Fibroblast of lung (primary cell): Measurements from ENCODE around the gene CDC25A. TPM values are rescaled to one million over a fixed set of nuclear protein-coding genes. Genes with fewer than 3 reads are reported as not detected.

Source experiments
- DNase-seq, 2 donors: peaks; one replicate each; pipeline versions ENCODE4 v3.0.0 to v3.0.0-alpha.2; 2010; ENCODE audit warnings: low read depth in 2 of 2
- H2AFZ ChIP-seq: 2 replicates; pipeline ENCODE4 v1.5.1; 2012; ENCODE audit warnings: low read length, control low read depth, inconsistent platforms
- H3K27ac ChIP-seq: 2 replicates; pipeline ENCODE4 v1.5.1; 2011; ENCODE audit warnings: low read length, control low read depth; ENCODE audit not compliant: insufficient read depth
- H3K27me3 ChIP-seq: 2 replicates; pipeline ENCODE4 v1.5.1; 2011; ENCODE audit warnings: mild to moderate bottlenecking, low read length; ENCODE audit not compliant: control insufficient read depth, insufficient read depth
- H3K36me3 ChIP-seq: 2 replicates; pipeline ENCODE4 v1.5.1; 2011; ENCODE audit warnings: low read length; ENCODE audit not compliant: control insufficient read depth, insufficient read depth
- H3K4me1 ChIP-seq: 2 replicates; pipeline ENCODE4 v1.5.1; 2011; ENCODE audit warnings: low read length; ENCODE audit not compliant: control insufficient read depth, insufficient read depth; ENCODE audit errors: extremely low read depth
- H3K4me2 ChIP-seq: 2 replicates; pipeline ENCODE4 v1.5.1; 2011; ENCODE audit warnings: low read length, control low read depth; ENCODE audit not compliant: insufficient read depth; ENCODE audit errors: extremely low read depth
- H3K4me3 ChIP-seq, 4 experiments: fragments of 200-600 bp in 1 of 4; sonication (generic) in 1 of 4; replicated peaks in 1 of 4; 2 replicates each; pipeline ENCODE4 v1.5.1; 2011 to 2016; ENCODE audit warnings: low read length in 4 of 4, low read depth in 3 of 4, mild to moderate bottlenecking in 3 of 4, control low read depth in 2 of 4, inconsistent platforms in 1 of 4, mixed read lengths in 1 of 4; ENCODE audit not compliant: insufficient read depth in 1 of 4; ENCODE audit errors: control extremely low read depth in 1 of 4
- H3K79me2 ChIP-seq: 2 replicates; pipeline ENCODE4 v1.5.1; 2012; ENCODE audit warnings: mild to moderate bottlenecking, low read length, inconsistent platforms; ENCODE audit not compliant: control insufficient read depth, insufficient read depth
- H3K9ac ChIP-seq: 2 replicates; pipeline ENCODE4 v1.5.1; 2011; ENCODE audit warnings: mild to moderate bottlenecking, low read length, control low read depth; ENCODE audit not compliant: insufficient read depth
- H3K9me3 ChIP-seq: 2 replicates; pipeline ENCODE4 v1.5.1; 2012; ENCODE audit warnings: low read depth, low read length; ENCODE audit not compliant: control insufficient read depth, insufficient read depth
- H4K20me1 ChIP-seq: 2 replicates; pipeline ENCODE4 v1.5.1; 2011; ENCODE audit warnings: low read length; ENCODE audit not compliant: control insufficient read depth, insufficient read depth; ENCODE audit errors: extremely low read depth
- EZH2 ChIP-seq: IDR thresholded peaks from 2 replicates; pipeline ENCODE4 v1.5.1; 2012; ENCODE audit warnings: low read length, control low read depth, mild to moderate bottlenecking; ENCODE audit errors: missing control alignments
- polyA plus RNA-seq, 2 donors: library from polyadenylated mRNA; depleted of rRNA in 1 of 2; stranded (reverse) in 1 of 2; unstranded in 1 of 2; fragments of >200 nt; gene quantifications; 2 replicates each; pipeline ENCODE4 v1.2.1, GENCODE V29; 2011 to 2012; ENCODE audit warnings: missing spikeins in 1 of 2
- total RNA-seq: library from RNA; depleted of rRNA; stranded (reverse); fragments of >200 nt; gene quantifications from 2 replicates; pipeline ENCODE4 v1.2.1, GENCODE V29; 2014
- TF ChIP-seq, protein P1 (sequence below), 2 donors: IDR thresholded peaks in 1 of 2; conservative IDR thresholded peaks in 1 of 2; 1 replicate in 1 of 2; 2 replicates in 1 of 2; pipeline ENCODE4 v1.5.1; 2011 to 2012; ENCODE audit warnings: low read length in 2 of 2, control low read depth in 1 of 2, inconsistent platforms in 1 of 2, low read depth in 1 of 2, mild to moderate bottlenecking in 1 of 2

The CDC25A gene
- total and polyA plus RNA-seq, 2 donors (not counting 1 experiment from before 2014, with no cell fraction given): 1.3 to 3.1 TPM

DNA sequence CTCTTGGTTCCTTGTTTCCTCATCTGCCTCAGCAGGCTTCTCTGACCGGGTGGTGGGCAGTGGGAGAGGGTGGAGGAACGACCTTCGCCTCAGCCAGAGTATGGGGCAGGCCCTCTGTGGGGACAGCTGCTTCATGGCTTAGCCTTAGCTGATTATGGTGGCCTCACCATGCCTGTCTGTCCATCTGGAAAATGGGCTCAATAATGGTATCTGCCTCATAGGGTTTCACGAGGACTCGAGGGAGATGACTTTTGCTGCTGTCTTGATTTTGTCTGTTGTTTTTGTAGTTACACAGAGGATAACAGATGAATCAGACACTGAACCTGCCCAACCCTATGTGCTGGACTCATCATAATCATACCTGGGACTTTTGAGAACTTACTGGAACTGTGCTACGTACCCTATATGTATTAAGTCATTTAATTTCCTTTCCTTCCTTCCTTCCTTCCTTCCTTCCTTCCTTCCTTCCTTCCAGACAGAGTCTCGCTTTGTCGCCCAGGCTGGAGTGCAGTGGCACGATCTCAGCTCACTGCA, 46.5 kb downstream of the CDC25A start:
- Histone ChIP-seq H3K4me3 (no peak overlapping the region), H4K20me1 (no peaks in the 10 kb centered on the region), H3K9ac (no peak overlapping the region), H3K27me3 (no peaks in the 10 kb centered on the region), H3K27ac (no peak overlapping the region), H3K4me1 (no peaks in the 10 kb centered on the region), H2AFZ (no peak overlapping the region), H3K4me2 (no peak overlapping the region), H3K79me2 (no peaks in the 10 kb centered on the region), H3K36me3 (no peaks in the 10 kb centered on the region), H3K9me3 (no peaks in the 10 kb centered on the region)
- TF ChIP-seq, protein P1, sequence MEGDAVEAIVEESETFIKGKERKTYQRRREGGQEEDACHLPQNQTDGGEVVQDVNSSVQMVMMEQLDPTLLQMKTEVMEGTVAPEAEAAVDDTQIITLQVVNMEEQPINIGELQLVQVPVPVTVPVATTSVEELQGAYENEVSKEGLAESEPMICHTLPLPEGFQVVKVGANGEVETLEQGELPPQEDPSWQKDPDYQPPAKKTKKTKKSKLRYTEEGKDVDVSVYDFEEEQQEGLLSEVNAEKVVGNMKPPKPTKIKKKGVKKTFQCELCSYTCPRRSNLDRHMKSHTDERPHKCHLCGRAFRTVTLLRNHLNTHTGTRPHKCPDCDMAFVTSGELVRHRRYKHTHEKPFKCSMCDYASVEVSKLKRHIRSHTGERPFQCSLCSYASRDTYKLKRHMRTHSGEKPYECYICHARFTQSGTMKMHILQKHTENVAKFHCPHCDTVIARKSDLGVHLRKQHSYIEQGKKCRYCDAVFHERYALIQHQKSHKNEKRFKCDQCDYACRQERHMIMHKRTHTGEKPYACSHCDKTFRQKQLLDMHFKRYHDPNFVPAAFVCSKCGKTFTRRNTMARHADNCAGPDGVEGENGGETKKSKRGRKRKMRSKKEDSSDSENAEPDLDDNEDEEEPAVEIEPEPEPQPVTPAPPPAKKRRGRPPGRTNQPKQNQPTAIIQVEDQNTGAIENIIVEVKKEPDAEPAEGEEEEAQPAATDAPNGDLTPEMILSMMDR (conservative IDR thresholded peaks at IDR 0.05 in 1 of 2, IDR thresholded peaks at IDR 0.05 in 1 of 2; ENCODE audit: low read depth in 1 of 2, low read length in 2 of 2): no peak
- no peak for TF ChIP-seq EZH2
- DNase-seq: no peak

DNA sequence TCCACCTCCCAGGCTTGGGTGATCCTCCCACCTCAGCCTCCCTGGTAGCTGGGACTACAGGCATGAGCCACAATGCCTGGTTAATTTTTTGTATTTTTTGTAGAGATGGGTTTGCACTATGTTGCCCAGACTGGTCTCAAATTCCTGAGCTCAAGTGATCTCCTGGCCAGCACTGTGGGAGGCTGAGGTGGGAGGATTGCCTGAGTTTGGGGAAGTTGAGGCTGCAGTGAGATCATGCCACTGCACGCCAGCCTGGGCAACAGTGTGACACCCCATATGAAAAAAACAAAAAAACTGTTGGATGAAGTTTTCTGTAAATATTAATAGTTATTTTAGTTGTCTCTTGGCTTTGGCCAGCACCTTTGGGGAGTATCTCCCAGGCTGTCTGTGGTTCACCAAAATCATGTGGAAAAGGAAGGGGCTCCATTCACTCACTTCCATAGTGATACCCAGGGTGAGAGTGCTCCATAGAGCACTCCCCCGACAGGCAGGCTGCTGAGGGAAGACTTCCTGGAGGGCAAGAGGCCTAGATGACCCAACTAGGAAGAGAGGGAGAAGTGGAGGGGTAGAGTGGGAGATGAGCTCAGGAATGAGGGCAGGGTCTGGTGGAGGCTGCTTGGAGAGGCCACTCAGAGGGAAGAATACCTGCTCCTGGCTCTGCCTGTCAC, 47.1 kb downstream of the CDC25A start:
- H3K79me2 ChIP-seq: no peaks in the 10 kb centered on the region
- no peak overlapping the region for H3K9ac ChIP-seq
- no peak overlapping the region for H3K4me2 ChIP-seq
- no peaks in the 10 kb centered on the region for H3K4me1 ChIP-seq
- TF ChIP-seq, protein P1 (conservative IDR thresholded peaks at IDR 0.05 in 1 of 2, IDR thresholded peaks at IDR 0.05 in 1 of 2; ENCODE audit: low read depth in 1 of 2, low read length in 2 of 2): no peak
- TF ChIP-seq EZH2: no peak
- H3K9me3 ChIP-seq: no peaks in the 10 kb centered on the region
- H4K20me1 ChIP-seq: no peaks in the 10 kb centered on the region
- H3K27me3 ChIP-seq: no peaks in the 10 kb centered on the region
- H3K27ac ChIP-seq: no peak overlapping the region
- H2AFZ ChIP-seq: no peak overlapping the region
- no peak for DNase-seq
- no peak overlapping the region for H3K4me3 ChIP-seq
- no peaks in the 10 kb centered on the region for H3K36me3 ChIP-seq

DNA sequence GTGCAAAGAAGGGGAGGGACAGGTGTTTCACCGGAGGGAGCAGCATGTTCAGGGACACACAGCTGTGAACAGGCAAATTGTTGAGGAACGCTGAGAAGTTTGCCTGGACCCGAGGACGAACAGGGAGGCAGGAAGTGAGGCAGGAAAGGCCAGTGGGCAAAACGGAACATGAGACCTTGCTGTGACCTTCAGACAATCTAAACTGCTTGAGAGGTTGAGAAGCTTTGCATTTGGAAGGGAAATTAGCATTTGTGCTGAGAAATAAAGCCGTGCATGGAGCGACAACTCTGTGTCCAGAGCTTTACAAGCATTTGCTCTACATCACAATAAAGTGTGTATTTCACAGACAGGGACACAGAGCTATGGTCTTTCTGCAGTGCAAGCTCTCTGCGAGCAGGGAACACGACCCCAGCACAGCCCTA, 47.9 kb downstream of the CDC25A start:
- Histone ChIP-seq H3K9me3 (no peaks in the 10 kb centered on the region), H3K4me2 (no peak overlapping the region), H2AFZ (peak overlapping the region; percentile 50), H3K4me1 (no peaks in the 10 kb centered on the region), H3K36me3 (no peaks in the 10 kb centered on the region), H4K20me1 (no peaks in the 10 kb centered on the region), H3K27ac (no peak overlapping the region), H3K27me3 (no peaks in the 10 kb centered on the region), H3K9ac (no peak overlapping the region), H3K79me2 (no peaks in the 10 kb centered on the region), H3K4me3 (no peak overlapping the region)
- TF ChIP-seq, protein P1 (conservative IDR thresholded peaks at IDR 0.05 in 1 of 2, IDR thresholded peaks at IDR 0.05 in 1 of 2; ENCODE audit: low read depth in 1 of 2, low read length in 2 of 2): no peak
- TF ChIP-seq EZH2: no peak
- DNase-seq: no peak
